Suprapubic skin (tissue), 4 donors: ENCODE results near the gene FAF1.

ENCODE experiments used
- EP300 ChIP-seq: sonication (generic); formaldehyde crosslinking; IDR thresholded peaks from one replicate; pipeline ENCODE4 v1.6.1; 2017; ENCODE audit warnings: antibody characterized with exemption
- POLR2A ChIP-seq, 2 donors: fragments of 450-650 bp; IDR thresholded peaks; one replicate each; pipeline ENCODE4 v1.6.1; 2017; ENCODE audit warnings: antibody characterized with exemption in 2 of 2, mild to moderate bottlenecking in 2 of 2, moderate library complexity in 2 of 2
- POLR2AphosphoS5 ChIP-seq, 3 donors: sonication (generic); formaldehyde crosslinking; IDR thresholded peaks; one replicate each; pipeline ENCODE4 v1.6.1; 2017; ENCODE audit warnings: antibody characterized with exemption in 3 of 3
- TF ChIP-seq, protein P1 (sequence below), 2 donors: fragments of 200-600 bp in 1 of 2; fragments of 450-650 bp in 1 of 2; sonication (generic) in 1 of 2; IDR thresholded peaks; one replicate each; pipeline ENCODE4 v1.5.1; 2016 to 2019; ENCODE audit warnings: antibody characterized with exemption in 2 of 2, mild to moderate bottlenecking in 1 of 2, moderate library complexity in 1 of 2

DNA sequence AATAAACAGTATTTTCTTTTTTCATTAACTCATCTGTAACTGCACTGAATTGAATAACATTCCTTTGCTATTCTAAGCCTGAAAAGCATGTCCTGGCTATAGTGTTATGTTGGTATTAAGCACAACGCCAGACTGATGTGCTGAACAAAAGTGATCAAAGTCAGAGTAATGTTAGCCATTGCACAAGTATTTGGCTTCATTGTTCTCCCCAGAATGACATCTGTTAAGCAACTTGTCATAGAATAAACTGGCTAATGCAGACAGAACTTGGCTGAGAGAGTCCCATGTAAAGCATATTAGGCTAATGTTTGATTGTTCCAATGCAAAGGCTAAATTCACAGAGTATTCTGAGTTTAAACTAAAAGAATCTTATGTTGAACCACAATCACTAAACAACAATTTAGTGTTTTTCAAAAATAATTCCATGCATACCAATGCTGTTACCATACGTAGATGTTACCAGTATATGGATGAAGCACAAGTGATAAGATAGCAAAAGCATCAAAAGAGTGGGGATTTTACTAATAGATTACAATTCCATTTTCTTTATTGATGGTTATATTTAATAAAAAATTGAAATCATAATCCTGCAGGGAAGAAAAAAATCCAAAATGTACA is 301.5 kb downstream of the FAF1 start:
- no peak for TF ChIP-seq POLR2A (IDR thresholded peaks at IDR 0.05)
- TF ChIP-seq, protein P1, sequence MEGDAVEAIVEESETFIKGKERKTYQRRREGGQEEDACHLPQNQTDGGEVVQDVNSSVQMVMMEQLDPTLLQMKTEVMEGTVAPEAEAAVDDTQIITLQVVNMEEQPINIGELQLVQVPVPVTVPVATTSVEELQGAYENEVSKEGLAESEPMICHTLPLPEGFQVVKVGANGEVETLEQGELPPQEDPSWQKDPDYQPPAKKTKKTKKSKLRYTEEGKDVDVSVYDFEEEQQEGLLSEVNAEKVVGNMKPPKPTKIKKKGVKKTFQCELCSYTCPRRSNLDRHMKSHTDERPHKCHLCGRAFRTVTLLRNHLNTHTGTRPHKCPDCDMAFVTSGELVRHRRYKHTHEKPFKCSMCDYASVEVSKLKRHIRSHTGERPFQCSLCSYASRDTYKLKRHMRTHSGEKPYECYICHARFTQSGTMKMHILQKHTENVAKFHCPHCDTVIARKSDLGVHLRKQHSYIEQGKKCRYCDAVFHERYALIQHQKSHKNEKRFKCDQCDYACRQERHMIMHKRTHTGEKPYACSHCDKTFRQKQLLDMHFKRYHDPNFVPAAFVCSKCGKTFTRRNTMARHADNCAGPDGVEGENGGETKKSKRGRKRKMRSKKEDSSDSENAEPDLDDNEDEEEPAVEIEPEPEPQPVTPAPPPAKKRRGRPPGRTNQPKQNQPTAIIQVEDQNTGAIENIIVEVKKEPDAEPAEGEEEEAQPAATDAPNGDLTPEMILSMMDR (IDR thresholded peaks at IDR 0.05): no peak
- no peak for TF ChIP-seq POLR2AphosphoS5 (IDR thresholded peaks at IDR 0.05)
- no peak for TF ChIP-seq EP300
